HepG2 (cell line): ENCODE results near the gene PDXDC1. TPM values are rescaled to one million over a fixed set of nuclear protein-coding genes. Genes with fewer than 3 reads are reported as not detected.

Experiments used
- BORCS8-MEF2B ChIP-seq: sonication (generic); formaldehyde crosslinking; IDR thresholded peaks from 2 replicates; pipeline ENCODE4 v1.8.0; 2022; ENCODE audit warnings: mild to moderate bottlenecking, missing genetic modification reagents
- ERF ChIP-seq: IDR thresholded peaks from 2 replicates; pipeline ENCODE4 v1.6.1; 2018; ENCODE audit warnings: missing biosample characterization, missing genetic modification reagents
- HOXD1 ChIP-seq: sonication (generic); formaldehyde crosslinking; IDR thresholded peaks from 2 replicates; pipeline ENCODE4 v1.5.0; 2020; ENCODE audit warnings: missing genetic modification reagents
- MEIS2 ChIP-seq: sonication (generic); formaldehyde crosslinking; IDR thresholded peaks from 2 replicates; pipeline ENCODE4 v1.9.0; 2021; ENCODE audit warnings: mild to moderate bottlenecking, missing genetic modification reagents
- SALL1 ChIP-seq: sonication (generic); formaldehyde crosslinking; IDR thresholded peaks from 2 replicates; pipeline ENCODE4 v1.8.0; 2022; ENCODE audit warnings: mild to moderate bottlenecking, missing genetic modification reagents
- ZNF205 ChIP-seq: IDR thresholded peaks from 2 replicates; pipeline ENCODE4 v1.6.1; 2018; ENCODE audit warnings: missing biosample characterization, missing genetic modification reagents
- ZNF446 ChIP-seq: sonication (generic); formaldehyde crosslinking; IDR thresholded peaks from 2 replicates; pipeline ENCODE4 v1.5.0; 2020; ENCODE audit warnings: mild to moderate bottlenecking, missing genetic modification reagents
- ZSCAN25 ChIP-seq: sonication (generic); formaldehyde crosslinking; IDR thresholded peaks from 2 replicates; pipeline ENCODE4 v1.8.0; 2022; ENCODE audit warnings: mild to moderate bottlenecking, missing genetic modification reagents
- polyA plus RNA-seq, 8 experiments: library from polyadenylated mRNA; depleted of rRNA in 3 of 8; stranded (reverse) in 7 of 8; unstranded in 1 of 8; fragments of >200 nt; fragmentation: Illumina TruSeq in 4 of 8; extraction: Trizol in 4 of 8; gene quantifications; 2 replicates each; pipeline versions ENCODE4 v1.2.1 to v1.2.3, GENCODE V29; 2011 to 2016; ENCODE audit warnings: low read depth in 4 of 8, missing spikeins in 1 of 8, mixed read lengths in 1 of 8; ENCODE audit not compliant: insufficient read depth in 1 of 8
- total RNA-seq, 5 experiments: library from RNA; depleted of rRNA; stranded (reverse); fragments of >200 nt; fragmentation: Illumina TruSeq; extraction: Trizol; gene quantifications; 2 replicates each; pipeline ENCODE4 v1.2.3, GENCODE V29; 2016; ENCODE audit warnings: low read depth in 1 of 5
- TF ChIP-seq, protein P1 (sequence below): sonication (generic); formaldehyde crosslinking; conservative IDR thresholded peaks from 2 replicates; pipeline ENCODE4 v1.8.0; 2022; ENCODE audit warnings: mild to moderate bottlenecking, moderate library complexity, missing genetic modification reagents
- TF ChIP-seq, protein P2 (sequence below): sonication (generic); formaldehyde crosslinking; IDR thresholded peaks from 2 replicates; pipeline ENCODE4 v1.4.0; 2020; ENCODE audit warnings: missing genetic modification reagents, borderline replicate concordance
- TF ChIP-seq, protein P3 (sequence below): sonication (generic); formaldehyde crosslinking; IDR thresholded peaks from 2 replicates; pipeline ENCODE4 v1.8.1; 2022; ENCODE audit warnings: mild to moderate bottlenecking, missing genetic modification reagents
- TF ChIP-seq, protein P4 (sequence below): sonication (generic); IDR thresholded peaks from 2 replicates; pipeline ENCODE4 v1.6.1; 2016; ENCODE audit warnings: low read depth, borderline replicate concordance
- TF ChIP-seq, protein P5 (sequence below): sonication (generic); formaldehyde crosslinking; IDR thresholded peaks from 2 replicates; pipeline ENCODE4 v1.4.0; 2020; ENCODE audit warnings: missing genetic modification reagents, borderline replicate concordance

PDXDC1 gene
- total and polyA plus RNA-seq, 2 of the 13 experiments (the other 11 are each of a cell fraction or from before 2014, with no cell fraction given), result 133 to 169 TPM

DNA sequence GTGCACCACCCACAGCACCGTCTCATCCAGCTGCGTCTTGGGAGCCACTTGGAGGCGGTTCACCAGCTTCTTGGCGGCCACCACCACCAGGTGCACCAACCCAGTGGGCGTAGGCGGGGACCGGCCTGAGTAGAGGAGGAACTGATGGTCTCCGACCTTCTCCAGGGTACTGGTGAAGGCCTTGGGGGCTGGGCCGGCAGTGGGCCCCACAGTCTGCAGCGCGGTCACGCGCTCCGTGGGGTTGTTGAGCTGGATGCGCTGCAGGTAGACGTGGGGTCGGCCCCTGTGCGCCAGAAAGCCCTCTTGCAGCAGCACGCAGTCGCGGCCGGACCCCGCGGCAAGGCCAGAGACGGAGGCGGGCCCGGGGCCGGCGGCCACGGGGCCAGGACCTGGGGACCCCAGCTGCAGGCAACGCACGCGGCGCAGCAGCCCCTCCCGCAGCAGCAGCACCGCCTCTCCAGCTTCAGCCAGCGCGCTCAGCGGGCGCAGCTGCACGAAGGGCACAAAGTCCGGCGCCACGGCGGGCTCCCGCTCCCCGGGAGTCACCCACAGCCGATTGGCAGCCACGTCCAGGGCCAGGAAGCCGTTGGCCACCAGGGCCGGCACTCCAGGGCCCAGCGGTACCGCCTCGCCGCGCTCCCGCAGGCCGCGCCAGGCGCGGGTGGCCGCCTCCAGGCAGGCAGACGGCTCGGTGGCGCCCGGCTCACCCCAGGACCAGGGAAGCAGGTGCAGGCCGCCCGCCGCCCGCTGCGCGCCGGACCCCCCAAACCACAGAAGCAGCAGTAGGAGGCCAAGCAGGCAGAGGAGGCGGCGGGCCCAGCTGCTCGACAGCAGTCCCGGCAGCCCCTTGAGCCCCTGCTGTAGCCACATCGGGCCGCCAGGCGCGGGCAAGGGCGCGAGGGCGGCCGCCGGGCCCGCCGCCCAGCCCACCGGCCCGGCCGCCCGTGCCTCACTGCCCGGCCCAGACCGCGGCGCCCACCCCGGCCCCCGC, 14.8 kb downstream of the PDXDC1 start (continued):
- TF ChIP-seq, protein P1, sequence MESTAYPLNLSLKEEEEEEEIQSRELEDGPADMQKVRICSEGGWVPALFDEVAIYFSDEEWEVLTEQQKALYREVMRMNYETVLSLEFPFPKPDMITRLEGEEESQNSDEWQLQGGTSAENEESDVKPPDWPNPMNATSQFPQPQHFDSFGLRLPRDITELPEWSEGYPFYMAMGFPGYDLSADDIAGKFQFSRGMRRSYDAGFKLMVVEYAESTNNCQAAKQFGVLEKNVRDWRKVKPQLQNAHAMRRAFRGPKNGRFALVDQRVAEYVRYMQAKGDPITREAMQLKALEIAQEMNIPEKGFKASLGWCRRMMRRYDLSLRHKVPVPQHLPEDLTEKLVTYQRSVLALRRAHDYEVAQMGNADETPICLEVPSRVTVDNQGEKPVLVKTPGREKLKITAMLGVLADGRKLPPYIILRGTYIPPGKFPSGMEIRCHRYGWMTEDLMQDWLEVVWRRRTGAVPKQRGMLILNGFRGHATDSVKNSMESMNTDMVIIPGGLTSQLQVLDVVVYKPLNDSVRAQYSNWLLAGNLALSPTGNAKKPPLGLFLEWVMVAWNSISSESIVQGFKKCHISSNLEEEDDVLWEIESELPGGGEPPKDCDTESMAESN (CRISPR knock-in tag), result 0 out of 2 replicates have a peak, but pooled peaks have one; percentile 42
- TF ChIP-seq, protein P2, sequence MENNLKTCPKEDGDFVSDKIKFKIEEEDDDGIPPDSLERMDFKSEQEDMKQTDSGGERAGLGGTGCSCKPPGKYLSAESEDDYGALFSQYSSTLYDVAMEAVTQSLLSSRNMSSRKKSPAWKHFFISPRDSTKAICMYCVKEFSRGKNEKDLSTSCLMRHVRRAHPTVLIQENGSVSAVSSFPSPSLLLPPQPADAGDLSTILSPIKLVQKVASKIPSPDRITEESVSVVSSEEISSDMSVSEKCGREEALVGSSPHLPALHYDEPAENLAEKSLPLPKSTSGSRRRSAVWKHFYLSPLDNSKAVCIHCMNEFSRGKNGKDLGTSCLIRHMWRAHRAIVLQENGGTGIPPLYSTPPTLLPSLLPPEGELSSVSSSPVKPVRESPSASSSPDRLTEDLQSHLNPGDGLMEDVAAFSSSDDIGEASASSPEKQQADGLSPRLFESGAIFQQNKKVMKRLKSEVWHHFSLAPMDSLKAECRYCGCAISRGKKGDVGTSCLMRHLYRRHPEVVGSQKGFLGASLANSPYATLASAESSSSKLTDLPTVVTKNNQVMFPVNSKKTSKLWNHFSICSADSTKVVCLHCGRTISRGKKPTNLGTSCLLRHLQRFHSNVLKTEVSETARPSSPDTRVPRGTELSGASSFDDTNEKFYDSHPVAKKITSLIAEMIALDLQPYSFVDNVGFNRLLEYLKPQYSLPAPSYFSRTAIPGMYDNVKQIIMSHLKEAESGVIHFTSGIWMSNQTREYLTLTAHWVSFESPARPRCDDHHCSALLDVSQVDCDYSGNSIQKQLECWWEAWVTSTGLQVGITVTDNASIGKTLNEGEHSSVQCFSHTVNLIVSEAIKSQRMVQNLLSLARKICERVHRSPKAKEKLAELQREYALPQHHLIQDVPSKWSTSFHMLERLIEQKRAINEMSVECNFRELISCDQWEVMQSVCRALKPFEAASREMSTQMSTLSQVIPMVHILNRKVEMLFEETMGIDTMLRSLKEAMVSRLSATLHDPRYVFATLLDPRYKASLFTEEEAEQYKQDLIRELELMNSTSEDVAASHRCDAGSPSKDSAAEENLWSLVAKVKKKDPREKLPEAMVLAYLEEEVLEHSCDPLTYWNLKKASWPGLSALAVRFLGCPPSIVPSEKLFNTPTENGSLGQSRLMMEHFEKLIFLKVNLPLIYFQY, result peak; percentile 60; the same call in 1 of the 2 replicates
- peak; percentile 43; the same call in 1 of the 2 replicates for TF ChIP-seq SALL1
- TF ChIP-seq HOXD1 (CRISPR knock-in tag), result 0 out of 2 replicates have a peak, but pooled peaks have one; percentile 26
- TF ChIP-seq, protein P3, sequence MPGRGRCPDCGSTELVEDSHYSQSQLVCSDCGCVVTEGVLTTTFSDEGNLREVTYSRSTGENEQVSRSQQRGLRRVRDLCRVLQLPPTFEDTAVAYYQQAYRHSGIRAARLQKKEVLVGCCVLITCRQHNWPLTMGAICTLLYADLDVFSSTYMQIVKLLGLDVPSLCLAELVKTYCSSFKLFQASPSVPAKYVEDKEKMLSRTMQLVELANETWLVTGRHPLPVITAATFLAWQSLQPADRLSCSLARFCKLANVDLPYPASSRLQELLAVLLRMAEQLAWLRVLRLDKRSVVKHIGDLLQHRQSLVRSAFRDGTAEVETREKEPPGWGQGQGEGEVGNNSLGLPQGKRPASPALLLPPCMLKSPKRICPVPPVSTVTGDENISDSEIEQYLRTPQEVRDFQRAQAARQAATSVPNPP (CRISPR knock-in tag), result 0 out of 2 replicates have a peak, but pooled peaks have one; percentile 14
- TF ChIP-seq ZSCAN25, result 0 out of 2 replicates have a peak, but pooled peaks have one; percentile 42
- TF ChIP-seq BORCS8-MEF2B, result peak; percentile 49; the same call in 1 of the 2 replicates
- 0 out of 2 replicates have a peak, but pooled peaks have one; percentile 28 for TF ChIP-seq ZNF205
- TF ChIP-seq, protein P4, sequence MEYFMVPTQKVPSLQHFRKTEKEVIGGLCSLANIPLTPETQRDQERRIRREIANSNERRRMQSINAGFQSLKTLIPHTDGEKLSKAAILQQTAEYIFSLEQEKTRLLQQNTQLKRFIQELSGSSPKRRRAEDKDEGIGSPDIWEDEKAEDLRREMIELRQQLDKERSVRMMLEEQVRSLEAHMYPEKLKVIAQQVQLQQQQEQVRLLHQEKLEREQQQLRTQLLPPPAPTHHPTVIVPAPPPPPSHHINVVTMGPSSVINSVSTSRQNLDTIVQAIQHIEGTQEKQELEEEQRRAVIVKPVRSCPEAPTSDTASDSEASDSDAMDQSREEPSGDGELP, result peak; percentile 54; the same call in 1 of the 2 replicates
- peak; percentile 68 for TF ChIP-seq ERF
- peak; percentile 61; the same call in 1 of the 2 replicates for TF ChIP-seq MEIS2
- 0 out of 2 replicates have a peak, but pooled peaks have one; percentile 49 for TF ChIP-seq ZNF446 (CRISPR knock-in tag)
- TF ChIP-seq, protein P5, sequence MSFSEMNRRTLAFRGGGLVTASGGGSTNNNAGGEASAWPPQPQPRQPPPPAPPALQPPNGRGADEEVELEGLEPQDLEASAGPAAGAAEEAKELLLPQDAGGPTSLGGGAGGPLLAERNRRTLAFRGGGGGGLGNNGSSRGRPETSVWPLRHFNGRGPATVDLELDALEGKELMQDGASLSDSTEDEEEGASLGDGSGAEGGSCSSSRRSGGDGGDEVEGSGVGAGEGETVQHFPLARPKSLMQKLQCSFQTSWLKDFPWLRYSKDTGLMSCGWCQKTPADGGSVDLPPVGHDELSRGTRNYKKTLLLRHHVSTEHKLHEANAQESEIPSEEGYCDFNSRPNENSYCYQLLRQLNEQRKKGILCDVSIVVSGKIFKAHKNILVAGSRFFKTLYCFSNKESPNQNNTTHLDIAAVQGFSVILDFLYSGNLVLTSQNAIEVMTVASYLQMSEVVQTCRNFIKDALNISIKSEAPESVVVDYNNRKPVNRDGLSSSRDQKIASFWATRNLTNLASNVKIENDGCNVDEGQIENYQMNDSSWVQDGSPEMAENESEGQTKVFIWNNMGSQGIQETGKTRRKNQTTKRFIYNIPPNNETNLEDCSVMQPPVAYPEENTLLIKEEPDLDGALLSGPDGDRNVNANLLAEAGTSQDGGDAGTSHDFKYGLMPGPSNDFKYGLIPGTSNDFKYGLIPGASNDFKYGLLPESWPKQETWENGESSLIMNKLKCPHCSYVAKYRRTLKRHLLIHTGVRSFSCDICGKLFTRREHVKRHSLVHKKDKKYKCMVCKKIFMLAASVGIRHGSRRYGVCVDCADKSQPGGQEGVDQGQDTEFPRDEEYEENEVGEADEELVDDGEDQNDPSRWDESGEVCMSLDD (CRISPR knock-in tag), result peak; percentile 32; the same call in 1 of the 2 replicates
